Measurements from ENCODE around the gene WNK4. TPM values are rescaled to one million over a fixed set of nuclear protein-coding genes. Genes with fewer than 3 reads are reported as not detected.
A peak's percentile ranks its signal among the peaks of the same experiment; 100 is the strongest.

WNK4 gene
- total RNA-seq, 2 donors from 2014 or later: not detected

DNA sequence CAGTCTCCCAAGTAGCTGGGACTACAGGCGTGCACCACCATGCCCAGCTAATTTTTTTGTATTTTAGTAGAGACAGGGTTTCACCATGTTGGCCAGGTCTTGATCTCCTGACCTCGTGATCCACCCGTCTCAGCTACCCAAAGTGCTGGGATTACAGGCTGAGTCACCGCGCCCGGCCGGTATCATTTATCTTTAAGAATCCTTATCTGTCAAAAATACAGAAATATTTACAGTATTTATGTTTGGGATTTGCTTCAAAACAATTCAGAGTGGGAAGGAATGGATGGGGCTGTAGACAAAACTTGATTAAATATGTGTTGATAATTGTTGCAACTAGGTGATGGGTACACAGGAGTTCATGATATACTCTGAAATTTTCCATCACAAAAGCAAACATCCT lies 40.8 kb downstream of the WNK4 start:
- intact Hi-C loops (cut with DNase I): loop anchor here in 1 of 2 donors (5.0 kb wide), 1 partner anchor 99 kb away; no protein-coding TSS in a partner anchor
- DNase-seq (no peak), ATAC-seq (no peak)

DNA sequence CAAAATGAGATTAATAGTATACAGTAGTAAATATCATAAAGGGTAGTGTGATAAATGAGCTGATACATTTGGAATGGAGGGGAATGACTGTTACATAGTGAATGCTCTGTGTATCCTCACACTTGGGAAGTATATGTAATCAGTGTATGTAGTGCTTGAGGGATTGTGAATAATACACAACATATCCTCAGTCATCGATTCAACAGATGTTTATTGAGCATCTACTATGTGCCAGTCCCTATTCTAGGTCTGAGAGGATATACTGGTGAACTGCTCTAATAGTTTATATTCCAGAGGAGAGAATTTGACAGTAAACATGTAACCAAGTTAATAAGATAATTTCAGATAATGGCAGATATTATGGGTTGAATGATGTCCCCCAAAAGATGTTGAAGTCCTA lies 47.1 kb downstream of the WNK4 start:
- ATAC-seq: no peak
- DNase-seq: no peak
- intact Hi-C loops (cut with DNase I): no loop called here

DNA sequence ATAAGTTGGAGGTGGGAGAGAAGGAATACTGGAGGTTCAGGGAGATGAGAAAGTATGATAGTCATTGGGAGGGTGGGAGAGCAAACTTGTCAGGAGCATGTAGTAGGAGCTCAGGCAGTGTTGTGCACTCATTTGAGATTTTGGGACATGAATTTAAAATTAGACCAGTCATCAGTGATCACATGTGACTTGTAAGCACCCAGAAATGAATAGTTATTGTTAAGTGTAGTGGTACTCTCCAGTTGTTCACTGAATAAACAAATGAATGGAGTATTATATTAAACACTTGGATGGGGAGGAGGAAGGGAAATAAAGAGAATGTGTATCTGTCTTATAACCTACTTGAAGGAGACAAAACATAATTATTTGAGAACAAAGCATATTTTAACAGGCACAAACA lies 50.6 kb downstream of the WNK4 start:
- intact Hi-C loops (cut with DNase I): no loop called here
- no peak for ATAC-seq
- no peak for DNase-seq

DNA sequence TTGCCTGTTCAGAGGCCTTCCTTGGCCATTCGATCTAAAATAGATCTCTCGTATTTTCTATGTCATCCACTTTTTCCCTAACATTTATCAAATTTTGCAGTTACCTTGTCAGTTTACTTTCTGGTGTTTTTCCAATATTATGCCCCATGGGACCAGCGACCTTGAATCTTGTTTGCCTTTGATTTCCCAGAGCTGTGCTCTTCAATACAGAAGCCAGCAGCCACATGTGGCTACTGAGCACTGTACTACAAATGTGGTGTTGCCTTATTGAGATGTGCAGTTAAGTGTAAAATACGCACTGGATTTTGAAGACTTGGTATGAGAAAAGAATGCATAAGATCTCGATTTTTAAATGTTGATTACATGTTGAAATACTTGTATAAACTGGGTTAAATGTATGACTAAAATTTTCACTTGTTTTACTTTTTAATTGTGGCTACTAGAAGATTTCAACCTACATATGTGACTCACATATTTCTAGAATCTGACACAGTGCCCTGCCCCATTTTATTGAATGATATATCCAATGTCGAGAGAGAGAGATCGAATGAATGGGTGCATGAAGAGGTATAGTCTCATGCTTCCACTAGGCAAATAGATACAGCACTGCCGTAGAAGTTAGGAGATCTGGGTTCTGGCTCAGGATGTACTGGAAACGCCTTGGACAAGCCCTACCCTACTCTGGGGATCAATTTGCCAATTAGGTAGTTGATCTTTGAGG lies 52.0 kb downstream of the WNK4 start:
- ATAC-seq (peak; percentile 4 to 8), DNase-seq (no peak)
- intact Hi-C loops (cut with DNase I): no loop called here

DNA sequence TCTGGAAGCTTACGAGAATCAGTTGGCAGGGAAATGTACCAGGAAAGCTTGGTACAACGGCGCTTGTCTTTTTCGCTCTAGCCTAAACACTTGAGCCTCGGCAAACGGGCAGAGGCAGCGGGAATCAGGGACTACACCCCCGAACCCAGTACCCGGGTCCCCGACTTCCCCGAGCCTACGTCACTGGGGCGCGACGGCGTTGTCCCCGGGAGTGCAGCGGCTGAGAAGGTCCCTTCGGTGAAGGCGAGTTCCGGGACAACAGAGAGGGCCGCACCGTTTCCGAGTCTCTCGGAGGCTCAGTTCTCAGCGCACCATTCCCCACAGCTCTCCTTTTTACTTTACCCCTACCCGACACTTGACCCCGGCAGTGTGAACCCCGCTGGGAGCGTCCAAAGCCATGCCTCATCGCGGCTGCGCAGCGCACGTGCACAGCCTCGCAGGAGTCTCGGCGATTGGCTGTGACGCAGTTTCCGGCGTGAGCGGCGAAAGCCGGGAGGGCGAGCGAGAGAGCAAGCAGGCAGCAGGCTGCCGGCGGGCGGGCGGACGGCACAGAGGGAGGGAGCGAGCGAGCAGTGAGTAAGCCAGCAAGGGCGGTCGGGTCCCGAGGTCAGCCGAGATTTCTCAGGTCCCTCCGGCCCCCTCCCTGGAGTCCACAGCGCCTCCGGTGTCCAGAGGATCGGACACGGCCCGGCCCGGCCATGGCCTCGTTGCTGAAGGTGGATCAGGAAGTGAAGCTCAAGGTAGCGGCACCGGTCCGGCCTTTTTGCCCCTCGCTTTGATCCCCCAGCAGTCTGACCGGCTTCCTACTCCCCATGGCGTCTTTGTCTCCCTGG lies 52.7 kb downstream of the WNK4 start, which contains the start of gene PSME3:
TSS of gene PSME3 (plus strand) at position 464 of the 833 bp plus-strand sequence. CDS start at position 699, 235 bp downstream.
- DNase-seq: peak; percentile 96
- peak; percentile 98 for ATAC-seq
- intact Hi-C loops (cut with DNase I): no loop called here

DNA sequence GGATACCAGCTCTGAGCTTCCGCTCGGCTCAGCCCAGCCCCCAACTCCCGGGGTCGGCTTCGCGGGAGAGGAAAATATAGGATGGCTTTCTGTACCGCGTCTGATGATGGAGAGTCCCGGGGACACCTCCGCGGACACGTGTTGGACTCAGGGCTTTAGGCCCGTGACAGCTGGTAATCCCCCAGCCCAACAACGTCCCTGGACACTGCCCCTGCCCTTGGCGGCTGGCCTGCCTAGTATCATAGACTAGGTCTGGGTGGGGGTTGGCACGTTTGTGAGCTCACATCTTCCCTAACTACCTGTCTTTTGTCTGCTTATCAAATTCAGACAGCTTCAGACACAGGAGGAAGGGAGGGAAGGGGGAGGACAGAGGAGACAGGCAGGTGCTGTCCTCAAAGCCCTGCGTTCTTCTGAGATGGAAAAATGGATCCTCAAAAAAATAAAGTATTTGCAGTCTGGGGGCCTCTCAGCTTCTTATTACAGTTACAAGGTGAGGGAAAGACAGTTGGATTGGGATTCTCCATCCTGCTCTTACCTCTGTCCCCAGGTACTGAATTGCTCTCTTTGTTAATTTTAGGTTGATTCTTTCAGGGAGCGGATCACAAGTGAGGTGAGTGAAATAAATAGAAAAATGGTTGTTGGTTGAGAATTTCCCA lies 53.5 kb downstream of the WNK4 start:
- ATAC-seq (peak; percentile 9 to 14), DNase-seq (no peak)
- intact Hi-C loops (cut with DNase I): no loop called here

DNA sequence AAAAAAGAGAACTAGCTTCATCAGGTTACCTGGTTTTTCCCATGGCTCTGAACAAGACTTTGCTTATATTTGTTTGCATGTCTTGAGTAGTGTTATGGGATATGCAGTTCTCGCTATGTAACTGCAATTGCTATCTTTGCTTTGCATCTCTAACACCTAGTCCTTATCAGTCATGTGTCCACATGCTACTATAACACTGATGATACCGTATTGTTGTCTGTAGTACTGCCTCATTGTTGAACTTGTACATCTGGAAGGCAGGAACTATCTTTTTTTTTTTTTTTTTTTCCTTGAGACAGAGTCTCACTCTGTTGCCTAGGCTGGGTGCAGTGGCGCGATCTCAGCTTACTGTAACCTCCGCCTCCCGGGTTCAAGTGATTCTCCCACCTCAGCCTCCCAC lies 55.3 kb downstream of the WNK4 start:
- no peak for ATAC-seq
- intact Hi-C loops (cut with DNase I): no loop called here
- no peak for DNase-seq

DNA sequence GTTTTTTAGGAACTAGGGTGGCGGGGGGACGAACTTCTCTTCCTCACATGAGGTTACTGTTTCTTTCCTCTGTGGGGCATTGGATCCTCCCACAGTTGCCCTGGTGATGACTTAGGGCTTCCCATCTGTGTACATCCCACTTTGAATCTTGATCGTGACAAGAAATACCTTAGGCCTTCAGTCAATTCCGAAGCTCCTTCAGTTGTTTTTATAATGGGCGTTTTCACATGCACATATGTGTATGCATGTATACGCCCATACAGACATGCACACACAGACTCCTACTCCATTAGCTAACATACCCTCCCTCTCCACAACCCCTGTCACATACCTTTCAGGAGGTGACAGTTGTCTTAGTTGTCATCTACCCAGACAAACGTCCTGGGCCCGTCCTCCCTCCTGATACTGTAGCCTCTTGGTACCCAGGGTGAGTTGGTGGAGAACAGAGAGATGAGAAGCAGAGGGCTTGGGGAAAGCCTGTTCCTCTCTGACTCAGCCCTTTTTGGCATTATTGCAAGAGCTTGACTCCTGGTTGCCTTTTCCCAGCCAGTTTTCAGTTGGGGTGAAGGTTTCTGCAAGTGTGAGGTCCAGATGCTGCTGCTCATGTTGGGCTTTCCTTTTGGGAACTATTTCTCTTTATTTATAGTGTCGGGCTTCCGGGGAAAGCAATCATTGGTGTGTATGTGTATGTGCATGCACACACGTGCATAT lies 61.7 kb downstream of the WNK4 start:
- DNase-seq (no peak), ATAC-seq (no peak)
- intact Hi-C loops (cut with DNase I): loop anchor here (2.0 to 5.0 kb wide), 2 partner anchors 95 kb away; no protein-coding TSS in a partner anchor

DNA sequence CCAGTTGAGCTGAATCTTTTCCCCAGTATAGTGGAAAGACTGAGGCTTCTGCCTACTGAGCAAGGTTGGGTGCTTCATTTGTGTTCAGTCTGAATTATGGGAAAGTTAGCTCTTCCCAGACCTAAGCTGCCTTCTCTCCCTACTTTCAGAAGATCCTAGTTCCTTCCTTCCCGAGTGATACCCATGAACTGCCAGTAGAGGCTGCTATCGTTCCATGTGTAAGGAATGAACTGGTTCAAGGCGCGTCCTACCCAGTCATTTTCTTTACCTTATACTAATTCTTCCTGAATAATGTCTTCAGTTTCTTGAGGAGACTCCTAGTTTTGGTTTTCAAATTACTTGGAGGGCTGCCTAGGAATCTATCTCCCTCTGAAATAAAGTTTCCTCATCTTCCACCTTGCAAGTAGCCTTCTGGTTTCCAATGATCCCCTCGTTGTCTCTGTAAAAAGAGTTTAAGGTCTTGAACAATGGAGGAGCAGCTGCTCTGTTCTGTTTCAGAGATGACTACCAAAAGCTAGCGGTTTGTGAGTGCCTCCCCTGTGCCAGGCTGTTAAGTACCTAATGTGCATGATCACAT lies 63.0 kb downstream of the WNK4 start:
- intact Hi-C loops (cut with DNase I): loop anchor here (2.0 to 5.0 kb wide), 2 partner anchors 93 to 94 kb away; no protein-coding TSS in a partner anchor
- peak; percentile 63 to 69 for ATAC-seq
- no peak for DNase-seq

DNA sequence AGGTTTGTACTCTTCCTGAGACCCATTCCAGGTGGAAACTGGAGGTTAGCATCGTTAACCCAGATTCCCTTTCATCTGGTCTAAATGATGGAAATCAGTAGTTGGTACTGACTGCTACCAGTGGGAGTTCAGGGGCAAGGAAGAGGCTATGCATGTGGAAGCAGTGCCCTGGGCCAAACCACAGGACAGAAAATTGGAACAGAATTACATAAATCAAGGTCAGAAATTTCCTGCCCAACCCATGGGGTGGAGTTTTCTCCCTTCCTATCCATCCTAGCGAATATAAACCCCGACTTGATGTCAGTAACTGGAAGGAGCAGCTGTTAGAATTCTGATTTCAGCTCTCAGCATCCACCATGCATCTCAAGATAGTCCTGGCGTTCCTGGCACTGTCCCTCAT lies 63.9 kb downstream of the WNK4 start, which contains the start of gene AOC2:
TSS of gene AOC2 (plus strand) at position 310 of the 400 bp plus-strand sequence. CDS start at position 357, 47 bp downstream.
- intact Hi-C loops (cut with DNase I): loop anchor here in 1 of 2 donors (5.0 kb wide), 1 partner anchor 93 kb away; no protein-coding TSS in a partner anchor
- ATAC-seq (no peak), DNase-seq (no peak)

DNA sequence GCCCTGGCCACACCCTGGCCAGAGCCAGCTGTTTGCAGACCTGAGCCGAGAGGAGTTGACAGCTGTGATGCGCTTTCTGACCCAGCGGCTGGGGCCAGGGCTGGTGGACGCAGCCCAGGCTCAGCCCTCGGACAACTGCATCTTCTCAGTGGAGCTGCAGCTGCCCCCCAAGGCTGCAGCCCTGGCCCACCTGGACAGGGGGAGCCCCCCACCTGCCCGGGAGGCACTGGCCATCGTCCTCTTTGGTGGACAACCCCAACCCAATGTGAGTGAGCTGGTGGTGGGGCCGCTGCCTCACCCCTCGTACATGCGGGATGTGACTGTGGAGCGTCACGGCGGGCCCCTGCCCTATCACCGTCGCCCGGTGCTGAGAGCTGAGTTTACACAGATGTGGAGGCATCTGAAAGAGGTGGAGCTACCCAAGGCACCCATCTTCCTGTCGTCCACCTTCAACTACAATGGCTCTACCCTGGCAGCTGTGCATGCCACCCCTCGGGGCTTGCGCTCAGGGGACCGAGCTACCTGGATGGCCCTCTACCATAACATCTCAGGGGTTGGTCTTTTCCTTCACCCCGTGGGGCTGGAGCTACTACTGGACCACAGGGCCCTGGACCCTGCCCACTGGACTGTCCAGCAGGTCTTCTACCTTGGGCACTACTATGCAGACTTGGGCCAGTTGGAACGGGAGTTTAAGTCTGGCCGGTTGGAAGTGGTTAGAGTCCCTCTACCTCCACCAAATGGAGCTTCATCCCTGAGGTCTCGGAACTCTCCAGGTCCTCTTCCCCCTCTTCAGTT lies 64.5 kb downstream of the WNK4 start:
- no peak for DNase-seq
- no peak for ATAC-seq
- intact Hi-C loops (cut with DNase I): loop anchor here in 1 of 2 donors (5.0 kb wide), 1 partner anchor 92 kb away; no protein-coding TSS in a partner anchor

DNA sequence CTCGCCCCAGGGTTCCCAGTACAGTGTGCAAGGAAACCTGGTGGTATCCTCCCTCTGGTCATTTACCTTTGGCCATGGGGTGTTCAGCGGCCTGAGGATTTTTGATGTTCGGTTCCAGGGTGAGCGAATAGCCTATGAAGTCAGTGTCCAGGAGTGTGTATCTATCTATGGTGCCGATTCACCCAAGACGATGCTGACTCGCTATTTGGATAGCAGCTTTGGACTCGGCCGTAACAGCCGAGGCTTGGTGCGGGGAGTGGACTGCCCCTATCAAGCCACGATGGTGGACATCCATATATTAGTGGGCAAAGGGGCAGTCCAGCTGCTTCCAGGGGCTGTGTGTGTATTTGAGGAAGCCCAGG lies 65.1 kb downstream of the WNK4 start:
- ATAC-seq (no peak), DNase-seq (no peak)
- intact Hi-C loops (cut with DNase I): no loop called here

DNA sequence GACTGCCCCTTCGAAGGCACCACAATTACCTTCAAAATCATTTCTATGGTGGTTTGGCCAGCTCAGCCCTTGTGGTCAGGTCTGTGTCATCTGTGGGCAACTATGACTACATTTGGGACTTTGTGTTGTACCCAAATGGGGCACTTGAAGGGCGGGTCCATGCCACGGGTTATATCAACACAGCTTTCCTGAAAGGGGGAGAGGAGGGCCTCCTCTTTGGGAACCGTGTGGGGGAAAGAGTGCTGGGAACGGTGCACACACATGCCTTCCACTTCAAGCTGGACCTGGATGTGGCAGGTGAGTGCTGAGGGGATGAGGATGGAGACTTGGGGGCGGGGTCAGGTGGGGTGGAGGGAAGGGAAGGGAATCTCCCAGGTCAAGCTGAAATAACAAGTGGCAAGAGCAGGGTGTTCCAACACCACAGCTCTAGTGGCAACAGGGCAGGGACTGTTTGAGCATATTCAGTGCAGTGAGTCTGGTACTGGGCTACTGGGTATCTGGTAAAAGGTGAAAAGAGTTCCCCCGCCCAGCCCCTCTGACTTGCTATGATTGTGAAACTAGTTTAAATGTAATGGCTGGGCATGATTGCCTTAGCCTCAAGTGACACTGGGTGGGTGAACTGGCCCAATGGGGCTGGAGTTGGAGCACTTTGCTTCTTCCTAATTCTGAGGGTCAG lies 65.6 kb downstream of the WNK4 start:
- ATAC-seq (peak in 1 of 2 donors; percentile 40), DNase-seq (no peak)
- intact Hi-C loops (cut with DNase I): no loop called here
